KBM-7 (cell line): Measurements from ENCODE around the gene CD96.
A peak's percentile ranks its signal among the peaks of the same experiment; 100 is the strongest.
"Not testable (repeated sequence)": the region's sequence is repeated elsewhere in the genome, so short reads cannot be mapped to it uniquely, and the experiment has no call there.

Experiments
- DNase-seq: peaks from one replicate; pipeline ENCODE4 v3.0.0-alpha.2; 2015
- in situ Hi-C: fragments of 300-500 bp; cut with MboI; formaldehyde crosslinking; loops from 2 replicates; pipeline ENCODE4 v1.14.3; 2020; ENCODE audit warnings: low sequenced_read_pairs, low pct_unique_long_range_greater_than_20kb, mixed read lengths

Gene CD96, protein sequence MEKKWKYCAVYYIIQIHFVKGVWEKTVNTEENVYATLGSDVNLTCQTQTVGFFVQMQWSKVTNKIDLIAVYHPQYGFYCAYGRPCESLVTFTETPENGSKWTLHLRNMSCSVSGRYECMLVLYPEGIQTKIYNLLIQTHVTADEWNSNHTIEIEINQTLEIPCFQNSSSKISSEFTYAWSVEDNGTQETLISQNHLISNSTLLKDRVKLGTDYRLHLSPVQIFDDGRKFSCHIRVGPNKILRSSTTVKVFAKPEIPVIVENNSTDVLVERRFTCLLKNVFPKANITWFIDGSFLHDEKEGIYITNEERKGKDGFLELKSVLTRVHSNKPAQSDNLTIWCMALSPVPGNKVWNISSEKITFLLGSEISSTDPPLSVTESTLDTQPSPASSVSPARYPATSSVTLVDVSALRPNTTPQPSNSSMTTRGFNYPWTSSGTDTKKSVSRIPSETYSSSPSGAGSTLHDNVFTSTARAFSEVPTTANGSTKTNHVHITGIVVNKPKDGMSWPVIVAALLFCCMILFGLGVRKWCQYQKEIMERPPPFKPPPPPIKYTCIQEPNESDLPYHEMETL

DNA sequence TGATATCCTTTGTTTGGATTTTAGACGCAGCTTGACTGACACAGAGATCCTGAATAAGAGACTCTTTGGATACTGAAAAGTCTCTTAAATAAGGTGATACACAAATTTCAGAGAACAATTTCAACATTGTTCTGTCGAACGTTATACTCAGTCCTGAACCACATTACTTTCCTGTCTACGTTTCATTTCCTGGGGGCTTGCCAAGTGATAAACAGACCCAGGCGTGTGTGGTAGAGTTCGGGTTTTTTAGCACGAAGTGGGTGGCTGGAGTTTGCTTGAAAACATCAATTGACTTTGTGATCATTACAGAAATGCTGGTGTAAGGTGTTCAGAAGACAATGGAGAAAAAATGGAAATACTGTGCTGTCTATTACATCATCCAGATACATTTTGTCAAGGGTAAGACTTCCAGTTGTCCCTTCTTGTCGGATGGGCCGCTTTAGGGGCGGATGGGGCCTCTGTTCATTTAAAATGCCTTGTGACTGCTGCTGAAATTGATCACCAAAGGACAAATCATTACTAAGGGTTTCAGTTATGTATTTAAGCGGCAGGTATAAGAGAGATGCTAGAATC lies at the start of gene CD96:
Gene CD96 (plus strand): TSS at position 287 of the 573 bp plus-strand sequence. CDS start 52 bp downstream, at position 339.
- in situ Hi-C loops = no loop called here
- no peak for DNase-seq

DNA sequence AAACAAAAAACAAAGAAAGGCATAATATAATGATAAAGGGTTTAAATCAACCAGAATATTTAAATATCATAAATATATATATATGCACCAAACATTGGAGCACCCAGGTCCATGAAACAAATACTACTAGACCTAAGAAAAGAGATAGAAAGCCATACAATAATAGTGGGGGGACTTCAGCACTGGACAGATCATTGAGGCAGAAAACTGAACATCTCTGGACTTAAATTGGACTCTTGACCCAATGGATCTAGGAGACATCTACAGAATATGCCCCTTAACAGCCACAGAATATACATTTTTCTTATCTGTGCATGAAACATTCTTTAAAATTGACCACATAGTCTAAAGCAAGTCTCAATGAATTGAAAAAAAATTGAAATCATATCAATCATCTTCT lies 48.7 kb upstream of the CD96 start:
- in situ Hi-C loops = no loop called here
- DNase-seq = no peak

DNA sequence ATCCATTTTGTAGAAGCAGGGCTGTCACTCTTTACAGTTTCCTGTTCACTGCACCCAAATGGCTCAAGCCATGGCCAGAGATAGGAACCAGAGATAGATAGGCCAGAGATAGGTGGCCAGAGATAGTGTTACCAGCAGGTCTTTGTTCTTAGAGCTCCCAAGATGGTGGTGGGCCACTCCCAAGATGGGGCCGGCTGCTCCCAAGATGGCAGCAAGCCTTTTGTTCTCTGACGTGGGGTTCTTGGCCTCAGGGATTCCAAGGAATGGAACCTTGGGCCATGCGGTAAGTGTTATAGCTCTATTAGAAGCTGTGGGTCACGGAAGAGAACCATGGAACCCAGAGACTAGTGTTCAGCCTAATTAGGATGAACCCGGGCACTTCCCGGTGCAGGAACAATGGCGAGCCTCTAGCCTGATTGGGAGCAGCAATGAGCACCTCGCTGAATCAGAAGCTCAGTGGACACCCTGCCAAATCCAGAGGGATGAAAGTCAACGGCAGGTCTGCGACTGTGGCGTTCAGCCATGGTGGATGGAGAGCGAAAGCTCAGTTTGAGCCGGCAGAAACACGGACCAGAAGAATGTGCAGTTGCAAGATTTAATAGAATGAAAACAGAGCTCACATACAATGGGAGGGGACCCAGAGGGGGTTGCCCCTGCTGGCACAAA lies 45.0 kb upstream of the CD96 start:
- in situ Hi-C loops = no loop called here
- DNase-seq = no peak

DNA sequence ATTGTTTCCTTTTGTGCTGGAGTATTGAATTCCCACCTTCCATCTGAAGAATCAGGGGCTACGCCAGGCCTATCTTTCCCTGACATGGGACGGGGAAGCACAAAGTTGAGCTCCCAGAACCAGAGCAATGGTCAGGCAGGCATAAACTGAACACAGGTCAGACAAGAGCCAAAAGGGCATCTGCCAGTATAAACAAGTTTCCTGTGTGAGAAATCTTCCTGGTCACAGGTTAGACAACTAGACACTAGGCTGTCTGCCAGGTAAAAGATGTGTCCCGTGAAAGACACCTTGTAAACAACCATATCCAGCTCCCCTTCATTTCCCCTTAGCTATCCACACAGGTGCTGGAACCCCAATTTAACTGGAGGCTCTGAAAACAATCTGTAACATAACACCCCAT lies 44.0 kb upstream of the CD96 start:
- no peak for DNase-seq
- in situ Hi-C loops = no loop called here

DNA sequence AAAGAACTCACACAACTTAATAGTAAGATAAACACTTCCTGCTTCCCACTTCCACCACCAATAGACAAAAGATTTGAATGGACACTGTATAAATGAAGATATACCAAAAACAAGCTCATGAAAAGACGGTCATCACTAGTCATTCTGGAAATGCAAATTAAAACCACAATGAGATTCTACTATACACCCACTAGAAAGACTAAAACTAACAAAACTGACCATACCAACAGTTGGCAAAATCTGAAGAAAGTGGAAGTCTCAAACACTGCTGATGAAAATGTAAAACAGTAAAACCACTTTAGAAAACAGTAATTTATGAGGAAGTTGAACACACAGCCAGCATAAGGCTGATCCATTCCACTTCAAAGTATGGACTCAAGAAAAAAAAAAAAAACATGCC lies 35.6 kb upstream of the CD96 start:
- no peak for DNase-seq
- in situ Hi-C loops = no loop called here

DNA sequence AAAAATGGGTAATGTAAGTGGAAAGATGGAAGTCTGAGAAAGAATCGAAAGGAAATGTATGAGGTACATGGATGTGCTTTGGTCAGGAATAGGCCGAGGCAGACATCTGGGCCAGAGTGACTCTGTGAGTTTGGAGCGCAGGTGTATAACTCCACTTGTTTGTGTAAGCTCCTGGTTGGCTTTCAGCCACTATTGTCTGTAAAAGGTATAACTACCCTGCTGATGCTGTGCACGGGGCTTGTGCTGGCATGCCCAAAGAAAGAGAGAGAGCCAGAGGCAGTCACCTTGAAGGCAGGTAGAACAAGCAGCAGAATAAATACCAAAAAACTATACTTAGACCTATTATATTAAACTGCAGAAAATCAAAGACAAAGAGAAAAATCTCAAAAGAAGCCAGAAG lies 32.7 kb upstream of the CD96 start:
- DNase-seq = no peak
- in situ Hi-C loops = no loop called here

DNA sequence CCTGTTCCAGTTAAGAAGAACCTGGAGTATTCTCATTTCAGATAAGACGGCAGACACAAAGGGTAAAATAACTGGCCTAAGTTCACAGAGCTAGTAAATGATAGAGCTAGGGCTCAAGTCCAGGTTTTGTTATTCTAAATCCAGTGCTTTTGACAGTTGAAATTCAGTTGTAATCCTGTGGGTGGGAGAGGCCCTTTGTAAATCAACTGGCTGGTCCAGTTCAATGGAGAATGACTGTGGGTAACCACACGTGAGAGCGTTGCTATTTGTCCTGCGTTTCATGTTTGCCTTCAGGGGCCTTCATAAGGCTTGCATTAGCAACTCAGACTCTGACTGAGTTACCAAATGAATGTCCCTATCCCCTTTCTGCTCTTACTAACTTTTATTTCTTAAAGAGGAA lies 24.2 kb upstream of the CD96 start:
- no peak for DNase-seq
- in situ Hi-C loops = no loop called here

DNA sequence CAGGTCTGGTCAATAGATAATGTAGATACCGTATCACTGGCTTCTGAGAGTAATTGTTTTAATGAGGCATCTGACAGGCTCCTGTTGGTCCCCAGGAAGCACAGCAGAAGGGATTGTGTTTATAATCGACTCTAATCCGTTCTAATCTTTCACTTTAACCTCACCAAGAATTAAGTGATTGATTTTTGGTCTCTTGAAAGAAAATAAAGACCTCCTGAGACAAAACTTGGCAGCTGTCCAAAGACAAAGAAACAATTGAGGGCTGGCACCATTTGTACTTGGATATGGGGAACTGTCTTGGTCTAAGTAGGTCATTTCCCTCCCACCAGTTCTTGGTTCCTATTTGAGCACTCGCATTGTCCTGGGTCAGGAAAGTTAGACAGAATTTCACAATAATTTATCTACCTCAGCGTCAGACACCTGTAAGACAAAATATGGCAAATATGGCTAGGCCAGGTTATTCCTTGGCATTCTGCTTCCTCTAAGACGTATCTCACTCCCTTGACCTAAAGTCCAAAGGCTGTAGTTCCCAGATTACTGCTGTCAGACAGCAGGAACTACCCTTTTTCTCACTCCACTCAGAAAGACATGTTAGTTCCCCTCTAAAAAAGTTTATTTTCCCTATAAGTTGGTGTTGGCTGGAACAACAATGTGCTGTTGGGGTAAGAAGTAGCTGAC lies 22.7 kb upstream of the CD96 start:
- in situ Hi-C loops = no loop called here

DNA sequence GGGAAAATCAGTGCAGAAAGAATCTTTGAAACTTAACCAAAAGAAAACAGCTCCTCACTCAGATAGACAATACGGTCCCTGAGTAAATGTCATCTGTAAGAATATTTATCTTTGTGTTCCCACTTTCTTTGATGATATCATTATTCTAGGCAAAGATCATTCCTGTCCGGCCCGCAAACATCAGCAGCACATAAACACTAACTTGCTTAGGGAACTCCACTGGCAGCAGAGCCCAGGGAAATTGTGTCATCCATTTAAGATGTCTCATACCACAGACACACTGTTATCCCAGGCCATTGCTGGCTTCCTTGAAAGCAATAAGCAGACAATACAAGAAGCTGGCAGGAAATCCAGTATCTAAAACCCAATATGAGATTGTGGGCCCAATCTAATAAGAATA lies 20.1 kb upstream of the CD96 start:
- no peak for DNase-seq
- in situ Hi-C loops = no loop called here

More for the DNA sequence above, 22.7 kb upstream of the CD96 start:
- DNase-seq = no peak

DNA sequence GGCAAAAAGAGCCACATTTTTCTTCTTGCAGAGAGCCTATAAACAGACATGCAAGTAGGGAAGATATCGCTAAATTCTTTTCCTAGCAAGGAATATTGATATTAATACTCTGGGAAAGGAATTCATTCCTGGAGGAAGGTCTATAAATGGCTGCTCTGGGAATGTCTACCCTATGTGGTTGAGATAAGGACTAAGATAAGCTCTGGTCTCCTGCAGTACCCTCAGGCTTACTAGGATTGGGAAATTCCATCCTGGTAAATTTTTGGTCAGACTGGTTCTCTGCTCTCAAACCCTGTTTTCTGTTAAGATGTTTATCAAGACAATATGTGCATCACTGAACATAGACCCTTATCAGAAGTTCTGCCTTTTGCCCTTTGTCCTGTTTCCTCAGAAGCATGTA lies 17.5 kb upstream of the CD96 start:
- in situ Hi-C loops, DNase-seq: not testable (repeated sequence)

DNA sequence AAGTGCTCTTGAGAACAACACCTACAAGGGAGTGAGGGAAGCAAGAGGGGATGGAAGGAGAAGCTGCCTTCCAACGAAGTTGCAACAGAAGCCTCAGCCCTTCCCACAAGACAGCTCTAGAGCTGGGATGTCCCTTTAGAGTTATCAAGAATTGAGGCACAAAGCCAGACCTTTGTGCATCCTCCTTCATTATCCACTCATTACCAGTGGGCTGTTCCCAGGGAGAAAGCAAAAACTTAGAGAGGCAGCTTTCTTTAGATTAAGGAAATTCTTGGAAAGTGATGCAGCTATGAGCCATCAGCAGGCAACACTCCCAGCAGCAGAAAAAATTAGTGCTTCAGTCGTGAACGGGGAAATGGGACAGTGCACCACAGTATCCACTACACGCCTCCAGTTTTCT lies 10.6 kb upstream of the CD96 start:
- in situ Hi-C loops = no loop called here
- DNase-seq = no peak

DNA sequence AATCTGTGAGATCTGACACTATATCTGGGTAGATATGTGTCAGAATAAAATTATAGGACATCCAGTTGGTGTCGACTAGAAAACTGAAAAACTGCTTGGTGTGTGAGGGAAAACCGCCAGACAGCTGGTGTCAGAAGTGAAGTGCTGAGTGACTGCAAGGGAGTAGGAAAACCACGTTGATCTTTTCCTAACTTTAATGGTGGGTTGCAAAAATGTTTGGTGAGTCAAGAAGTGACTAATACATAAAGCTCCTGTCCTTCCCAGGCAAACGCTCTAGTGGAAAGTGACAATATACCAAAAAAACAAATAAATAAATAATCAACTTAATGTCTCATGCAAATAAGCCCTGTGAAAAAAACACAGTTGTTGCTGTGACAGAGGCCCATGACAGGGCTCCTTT lies 7.3 kb upstream of the CD96 start:
- no peak for DNase-seq
- in situ Hi-C loops = no loop called here

DNA sequence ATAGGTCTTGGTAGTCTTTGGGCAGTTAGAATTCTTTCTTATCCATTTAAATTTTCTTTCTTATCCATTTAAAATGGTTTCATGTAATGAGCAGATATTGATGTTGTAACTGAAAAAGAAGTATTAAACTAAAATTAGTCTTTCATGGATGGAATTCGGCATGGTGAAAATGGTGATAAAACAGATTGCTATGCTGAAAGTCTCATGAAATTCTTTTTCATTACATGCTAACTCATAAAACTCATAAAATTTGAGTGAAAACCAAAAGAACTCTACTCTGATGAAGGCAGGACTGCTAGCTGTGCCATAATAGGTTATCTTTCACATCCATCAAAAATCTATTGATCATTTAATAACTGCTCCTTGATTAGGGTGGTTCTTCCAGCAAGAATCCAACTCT lies 3.9 kb upstream of the CD96 start:
- in situ Hi-C loops = no loop called here
- DNase-seq = no peak

DNA sequence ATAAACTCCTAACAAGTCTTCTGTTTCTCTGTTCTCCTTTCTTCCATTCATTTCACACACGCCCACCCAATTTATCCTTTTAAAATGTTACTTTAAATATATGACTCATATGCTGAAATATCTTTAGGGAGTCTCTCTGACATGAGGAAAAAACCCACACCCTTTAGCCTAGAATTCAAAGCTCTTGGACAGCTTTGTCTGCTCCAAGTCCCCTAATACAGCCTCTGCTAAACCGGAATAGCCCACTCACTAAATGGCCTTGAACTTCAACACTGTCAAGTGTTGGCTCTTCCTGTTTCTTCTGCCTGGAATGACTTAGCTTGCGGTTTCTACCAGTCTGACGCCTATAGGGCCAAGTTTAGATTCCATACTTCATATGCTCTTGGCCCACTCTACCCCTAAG lies 3.3 kb upstream of the CD96 start:
- peak; percentile 66 for DNase-seq

DNA sequence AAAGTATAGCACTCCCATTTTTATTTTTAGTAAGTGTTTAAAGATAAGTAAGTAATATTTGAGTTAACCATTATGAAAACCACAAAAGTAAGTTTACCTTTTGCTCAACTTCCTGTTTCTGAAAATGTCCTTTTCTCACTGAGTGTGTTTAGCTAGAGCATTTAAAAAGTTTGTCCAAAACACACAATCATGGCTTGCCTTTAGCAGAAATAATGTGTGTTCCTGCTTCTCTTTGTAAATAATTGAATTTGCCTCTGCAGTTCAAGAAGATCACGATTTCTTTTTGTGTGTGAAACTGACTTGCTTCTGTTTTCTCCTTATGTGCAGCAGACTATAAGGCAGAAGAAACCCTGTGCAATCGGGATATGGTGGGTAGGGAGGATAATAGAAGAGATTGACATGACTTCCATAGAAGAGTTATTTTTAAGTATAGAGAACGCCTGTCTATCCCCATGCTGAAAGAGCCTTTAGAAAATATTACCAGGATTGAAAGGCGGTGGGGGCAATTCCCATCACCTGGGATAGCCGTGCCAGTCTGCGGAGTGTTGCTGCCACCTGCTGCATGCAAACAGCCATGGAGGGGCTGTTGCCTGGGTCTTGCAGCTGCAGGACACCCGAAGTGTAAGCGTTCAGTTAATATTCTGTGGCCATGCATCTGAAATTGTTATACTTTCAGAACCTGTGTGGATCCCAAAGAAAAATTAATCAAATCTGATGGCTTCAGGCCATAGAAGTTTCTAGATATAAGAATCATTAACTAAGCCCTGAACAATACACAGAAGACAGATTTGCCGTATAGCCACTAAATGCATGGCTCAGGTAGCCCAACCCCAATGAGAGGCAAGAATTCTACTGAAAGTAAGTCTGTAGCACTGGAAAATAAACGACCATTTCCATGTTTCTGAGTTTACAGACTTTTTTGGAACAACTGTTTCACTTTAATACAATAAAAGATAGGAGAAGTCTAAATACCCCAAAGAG lies 2.4 kb upstream of the CD96 start:
- DNase-seq = peak; percentile 57
- in situ Hi-C loops = no loop called here

More for the DNA sequence above, 3.3 kb upstream of the CD96 start:
- in situ Hi-C loops = no loop called here

DNA sequence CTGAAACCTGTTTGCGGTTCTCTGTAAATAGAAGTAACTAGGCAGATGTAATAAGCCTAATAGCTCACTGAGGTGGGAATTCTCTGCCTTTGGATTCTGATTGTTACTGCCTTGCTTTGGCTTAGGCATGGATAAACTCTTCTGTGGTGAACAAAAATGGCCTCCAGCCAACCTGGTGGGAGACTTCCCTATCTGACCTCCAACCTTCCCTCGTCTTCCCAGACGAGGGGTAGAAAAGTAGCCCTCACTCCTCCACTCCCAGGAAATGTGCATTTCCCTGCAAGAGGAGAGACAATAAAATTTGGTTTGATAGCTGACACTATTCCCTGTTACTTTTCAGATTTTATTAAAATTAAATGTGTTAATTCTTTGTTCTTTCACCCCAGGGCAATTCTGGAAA lies 606 bp upstream of the CD96 start:
- in situ Hi-C loops = no loop called here
- no peak for DNase-seq

DNA sequence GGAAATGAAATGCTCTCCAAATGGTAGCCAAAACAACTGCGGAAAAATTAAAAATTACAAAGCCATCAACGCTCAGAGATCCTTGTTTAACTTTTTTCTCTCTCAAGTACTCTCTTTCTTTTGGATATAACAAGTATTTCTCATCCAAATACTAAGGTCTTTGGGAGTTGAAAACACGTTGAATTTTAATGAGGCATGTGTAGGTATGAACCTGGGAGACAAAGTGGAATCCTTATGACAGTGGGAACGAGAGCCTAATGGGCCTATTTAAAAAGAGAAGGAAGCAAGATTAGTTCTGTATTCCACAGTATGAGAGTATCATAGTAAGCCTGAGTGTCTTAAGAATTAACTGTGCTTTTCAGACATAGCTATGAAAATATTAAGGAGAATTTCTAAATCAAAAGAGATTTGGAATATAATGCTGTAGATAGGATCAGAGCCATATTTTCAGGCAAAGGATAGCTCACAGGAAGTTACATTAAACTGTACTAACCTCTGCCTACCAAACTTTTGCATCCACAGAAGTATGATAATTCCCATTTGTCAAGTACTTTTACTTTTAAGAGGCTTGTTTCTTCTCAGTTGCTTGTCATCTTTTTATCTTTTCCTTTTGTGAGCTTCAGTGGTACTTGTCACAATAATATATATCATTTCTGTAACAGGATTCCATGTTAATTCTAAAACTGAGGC lies 759 bp downstream of the CD96 start:
- no peak for DNase-seq
- in situ Hi-C loops = no loop called here

DNA sequence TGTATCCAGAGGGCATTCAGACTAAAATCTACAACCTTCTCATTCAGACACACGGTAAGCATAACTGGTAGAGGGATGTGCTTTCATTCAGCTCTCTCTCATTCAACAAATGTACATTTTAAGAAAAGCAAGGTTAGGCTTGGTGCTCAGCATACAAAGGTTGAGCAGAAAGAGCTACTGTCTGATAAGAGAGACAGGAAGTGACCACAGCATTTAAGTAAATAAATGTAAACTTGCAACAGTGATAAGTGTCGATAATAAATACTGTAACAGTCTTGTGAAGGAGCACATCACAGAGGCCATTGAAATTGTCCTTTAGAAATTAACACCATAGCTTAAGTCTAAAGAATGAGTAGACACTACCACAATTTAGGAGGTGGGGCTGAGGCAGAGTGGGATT lies 3.4 kb downstream of the CD96 start:
- DNase-seq = no peak
- in situ Hi-C loops = no loop called here
